Keratinocyte (primary cell): ENCODE results near the gene MYEF2. TPM values are rescaled to one million over a fixed set of nuclear protein-coding genes. Genes with fewer than 3 reads are reported as not detected.

Experiments
- DNase-seq: peaks from one replicate; pipeline ENCODE4 v3.0.0-alpha.2; 2011; ENCODE audit warnings: low read depth, missing footprints, low spot score
- FAIRE-seq: peaks from 2 replicates; lab custom pipeline; 2011; peaks lifted over from hg19 to GRCh38; lab: Jason Lieb, UNC
- H2AFZ ChIP-seq: 2 replicates; pipeline ENCODE4 v1.6.0; 2012; ENCODE audit warnings: low read length, control low read depth, inconsistent platforms; ENCODE audit not compliant: control insufficient read depth
- H3K27ac ChIP-seq: 2 replicates; pipeline ENCODE4 v1.5.1; 2011; ENCODE audit warnings: low read length; ENCODE audit not compliant: control insufficient read depth, insufficient read depth
- H3K27me3 ChIP-seq: 3 replicates; pipeline ENCODE4 v1.6.0; 2011; ENCODE audit warnings: low read length; ENCODE audit not compliant: control insufficient read depth, insufficient read depth; ENCODE audit errors: extremely low read depth
- H3K36me3 ChIP-seq, 2 experiments: 2 replicates in 1 of 2; 3 replicates in 1 of 2; pipeline ENCODE4 v1.5.1; 2011; ENCODE audit warnings: low read length in 2 of 2, mild to moderate bottlenecking in 1 of 2; ENCODE audit not compliant: control insufficient read depth in 2 of 2, insufficient read depth in 2 of 2; ENCODE audit errors: extremely low read depth in 1 of 2
- H3K4me1 ChIP-seq: 3 replicates; pipeline ENCODE4 v1.5.1; 2011; ENCODE audit warnings: low read length; ENCODE audit not compliant: control insufficient read depth, insufficient read depth; ENCODE audit errors: extremely low read depth
- H3K4me2 ChIP-seq: 3 replicates; pipeline ENCODE4 v1.6.0; 2011; ENCODE audit warnings: low read depth, low read length; ENCODE audit not compliant: control insufficient read depth, insufficient read depth; ENCODE audit errors: extremely low read depth
- H3K4me3 ChIP-seq, 3 experiments: fragments of 200-600 bp in 1 of 3; sonication (generic) in 1 of 3; 2 replicates in 2 of 3; 3 replicates in 1 of 3; pipeline ENCODE4 v1.5.1; 2011 to 2016; ENCODE audit warnings: low read length in 3 of 3, mild to moderate bottlenecking in 3 of 3, control low read depth in 2 of 3, inconsistent platforms in 1 of 3, low read depth in 1 of 3, mixed read lengths in 1 of 3, mixed run types in 1 of 3, moderate library complexity in 1 of 3; ENCODE audit not compliant: control insufficient read depth in 2 of 3, insufficient read depth in 2 of 3; ENCODE audit errors: extremely low read depth in 1 of 3
- H3K79me2 ChIP-seq: 2 replicates; pipeline ENCODE4 v1.6.0; 2012; ENCODE audit warnings: low read length; ENCODE audit not compliant: control insufficient read depth, insufficient read depth
- H3K9ac ChIP-seq: 3 replicates; pipeline ENCODE4 v1.6.0; 2011; ENCODE audit warnings: low read length; ENCODE audit not compliant: control insufficient read depth, insufficient read depth; ENCODE audit errors: extremely low read depth
- H3K9me1 ChIP-seq: 3 replicates; pipeline ENCODE4 v1.6.0; 2011; ENCODE audit warnings: low read length; ENCODE audit not compliant: control insufficient read depth, insufficient read depth; ENCODE audit errors: extremely low read depth
- H3K9me3 ChIP-seq: 2 replicates; pipeline ENCODE4 v1.5.1; 2012; ENCODE audit warnings: low read depth, low read length; ENCODE audit not compliant: control insufficient read depth
- H4K20me1 ChIP-seq: 3 replicates; pipeline ENCODE4 v1.6.0; 2011; ENCODE audit warnings: low read length; ENCODE audit not compliant: control insufficient read depth, insufficient read depth; ENCODE audit errors: extremely low read depth
- EZH2 ChIP-seq: IDR thresholded peaks from one replicate; pipeline ENCODE4 v1.6.1; 2012; ENCODE audit warnings: inconsistent platforms, mild to moderate bottlenecking, low read length, moderate library complexity
- dilution Hi-C: fragments of 300-500 bp; cut with MboI; formaldehyde crosslinking; loops from one replicate; pipeline ENCODE4 v1.7.0; 2020; ENCODE audit warnings: low sequenced_read_pairs; ENCODE audit not compliant: extremely low pct_ligation_motif_present
- polyA plus RNA-seq, 5 experiments: library from polyadenylated mRNA; depleted of rRNA in 3 of 5; stranded (reverse) in 3 of 5; stranded (forward) in 1 of 5; unstranded in 1 of 5; fragments of >200 nt; gene quantifications; 1 replicate in 1 of 5; 2 replicates in 3 of 5; 3 replicates in 1 of 5; pipeline versions ENCODE4 v1.2.1 to v1.2.3, GENCODE V29; 2011 to 2012; ENCODE audit warnings: missing spikeins in 2 of 5, low read depth in 1 of 5, low replicate concordance in 1 of 5
- TF ChIP-seq, protein P1 (sequence below), 3 experiments: IDR thresholded peaks in 1 of 3; conservative IDR thresholded peaks in 1 of 3; optimal IDR thresholded peaks in 1 of 3; 2 replicates in 2 of 3; 3 replicates in 1 of 3; pipeline versions ENCODE3 to v1.5.1; 2011; ENCODE audit warnings: low read length in 3 of 3, mild to moderate bottlenecking in 3 of 3, moderate library complexity in 2 of 3, control low read depth in 1 of 3, inconsistent platforms in 1 of 3; ENCODE audit not compliant: insufficient read depth in 2 of 3; ENCODE audit errors: extremely low read depth in 1 of 3

MYEF2 gene
- polyA plus RNA-seq, 1 donor (not counting 4 experiments of a cell fraction or from before 2014, with no cell fraction given), result 2.8 TPM

DNA sequence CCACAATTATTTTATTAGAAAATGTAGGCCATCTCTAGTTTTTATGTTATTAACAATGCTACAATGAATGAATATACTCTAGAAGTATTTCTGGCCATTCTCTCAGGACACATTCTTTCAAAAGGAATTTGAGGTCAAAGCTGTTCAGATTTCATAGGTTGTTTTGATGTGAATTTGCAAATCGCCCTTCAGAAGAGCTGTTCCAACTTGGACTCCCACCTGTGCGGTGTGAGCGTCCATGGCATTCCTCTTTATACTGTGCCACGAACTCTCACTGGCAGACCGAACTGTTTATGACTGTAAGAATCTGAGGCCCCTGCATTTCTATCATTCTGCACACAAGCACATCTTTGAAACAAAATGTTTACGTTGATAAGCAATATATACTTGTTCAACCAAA, 75.9 kb downstream of the MYEF2 start:
- H3K4me3 ChIP-seq, result no peak overlapping the region
- FAIRE-seq (no peak), DNase-seq (no peak)
- no peaks in the 10 kb centered on the region for H3K9me3 ChIP-seq
- H3K9me1 ChIP-seq, result no peaks in the 10 kb centered on the region
- H3K79me2 ChIP-seq, result no peaks in the 10 kb centered on the region
- no peak overlapping the region for H2AFZ ChIP-seq
- no peaks in the 10 kb centered on the region for H3K27me3 ChIP-seq
- H3K9ac ChIP-seq, result no peak overlapping the region
- no peak overlapping the region for H3K4me2 ChIP-seq
- H3K27ac ChIP-seq, result no peak overlapping the region
- H4K20me1 ChIP-seq, result no peaks in the 10 kb centered on the region
- peaks cover 3% of the 10 kb centered on the region for H3K4me1 ChIP-seq
- TF ChIP-seq, protein P1, sequence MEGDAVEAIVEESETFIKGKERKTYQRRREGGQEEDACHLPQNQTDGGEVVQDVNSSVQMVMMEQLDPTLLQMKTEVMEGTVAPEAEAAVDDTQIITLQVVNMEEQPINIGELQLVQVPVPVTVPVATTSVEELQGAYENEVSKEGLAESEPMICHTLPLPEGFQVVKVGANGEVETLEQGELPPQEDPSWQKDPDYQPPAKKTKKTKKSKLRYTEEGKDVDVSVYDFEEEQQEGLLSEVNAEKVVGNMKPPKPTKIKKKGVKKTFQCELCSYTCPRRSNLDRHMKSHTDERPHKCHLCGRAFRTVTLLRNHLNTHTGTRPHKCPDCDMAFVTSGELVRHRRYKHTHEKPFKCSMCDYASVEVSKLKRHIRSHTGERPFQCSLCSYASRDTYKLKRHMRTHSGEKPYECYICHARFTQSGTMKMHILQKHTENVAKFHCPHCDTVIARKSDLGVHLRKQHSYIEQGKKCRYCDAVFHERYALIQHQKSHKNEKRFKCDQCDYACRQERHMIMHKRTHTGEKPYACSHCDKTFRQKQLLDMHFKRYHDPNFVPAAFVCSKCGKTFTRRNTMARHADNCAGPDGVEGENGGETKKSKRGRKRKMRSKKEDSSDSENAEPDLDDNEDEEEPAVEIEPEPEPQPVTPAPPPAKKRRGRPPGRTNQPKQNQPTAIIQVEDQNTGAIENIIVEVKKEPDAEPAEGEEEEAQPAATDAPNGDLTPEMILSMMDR (optimal IDR thresholded peaks at IDR 0.05 in 1 of 3, IDR thresholded peaks at IDR 0.05 in 1 of 3, conservative IDR thresholded peaks at IDR 0.05 in 1 of 3; ENCODE audit: extremely low read depth in 1 of 3, insufficient read depth in 2 of 3, low read length in 3 of 3), result no peak
- TF ChIP-seq EZH2, result no peak
- dilution Hi-C loops, result no loop called here
- no peaks in the 10 kb centered on the region for H3K36me3 ChIP-seq

DNA sequence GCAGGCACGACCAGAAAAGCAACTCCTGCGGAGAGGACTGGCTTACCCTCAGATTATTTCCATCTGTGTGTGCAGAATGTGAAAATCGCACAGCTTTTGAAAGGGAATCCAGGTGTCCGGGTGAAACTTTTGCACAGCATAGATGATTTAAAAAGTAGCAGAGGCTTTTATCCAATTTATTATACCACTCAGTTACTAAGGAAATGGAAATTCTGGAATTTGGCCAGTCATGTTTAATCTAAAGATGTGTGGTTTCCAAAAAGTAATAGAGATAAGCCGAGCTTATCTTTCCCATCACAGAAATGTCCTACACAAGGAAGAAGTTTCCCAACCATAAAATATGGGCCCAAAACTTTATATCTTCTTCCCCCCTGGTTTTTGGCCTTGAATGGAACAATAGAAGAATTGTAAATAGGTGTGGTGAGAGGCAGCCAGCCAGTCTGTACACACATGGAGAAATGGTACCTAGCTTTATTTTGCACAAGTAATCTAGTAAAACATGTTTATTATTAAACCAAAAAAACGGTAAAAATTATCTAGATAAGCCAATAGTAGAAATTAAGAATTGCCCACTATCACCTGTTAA, 76.6 kb downstream of the MYEF2 start:
- H3K9me1 ChIP-seq, result no peaks in the 10 kb centered on the region
- no peak for TF ChIP-seq EZH2
- TF ChIP-seq, protein P1 (optimal IDR thresholded peaks at IDR 0.05 in 1 of 3, IDR thresholded peaks at IDR 0.05 in 1 of 3, conservative IDR thresholded peaks at IDR 0.05 in 1 of 3; ENCODE audit: extremely low read depth in 1 of 3, insufficient read depth in 2 of 3, low read length in 3 of 3), result no peak
- FAIRE-seq (no peak), DNase-seq (no peak)
- no peaks in the 10 kb centered on the region for H3K36me3 ChIP-seq
- no peaks in the 10 kb centered on the region for H3K9me3 ChIP-seq
- no peaks in the 10 kb centered on the region for H3K79me2 ChIP-seq
- no peaks in the 10 kb centered on the region for H3K27me3 ChIP-seq
- H3K4me1 ChIP-seq, result peaks cover 8% of the 10 kb centered on the region
- H3K4me2 ChIP-seq, result no peak overlapping the region
- H3K9ac ChIP-seq, result no peak overlapping the region
- H2AFZ ChIP-seq, result no peak overlapping the region
- dilution Hi-C loops, result no loop called here
- no peaks in the 10 kb centered on the region for H4K20me1 ChIP-seq
- no peak overlapping the region for H3K4me3 ChIP-seq
- no peak overlapping the region for H3K27ac ChIP-seq
